NB4 (cell line): ENCODE results near the gene PLXNA2.

ENCODE experiments used
- DNase-seq: peaks from one replicate; pipeline ENCODE4 v3.0.0; 2010; ENCODE audit warnings: low read depth
- H3K4me3 ChIP-seq: one replicate; pipeline ENCODE4 v1.5.1; 2011; ENCODE audit warnings: mild to moderate bottlenecking, low read depth, low read length, moderate library complexity
- CTCF ChIP-seq: IDR thresholded peaks from one replicate; pipeline ENCODE4 v1.5.1; 2012; ENCODE audit warnings: low read depth, low read length
- MAX ChIP-seq: IDR thresholded peaks from 2 replicates; pipeline ENCODE4 v1.6.1; 2011; ENCODE audit warnings: low read depth, low read length
- MYC ChIP-seq: IDR thresholded peaks from 2 replicates; pipeline ENCODE4 v1.6.1; 2011; ENCODE audit warnings: low read depth, low read length
- POLR2A ChIP-seq: IDR thresholded peaks from 2 replicates; pipeline ENCODE4 v1.6.1; 2011; ENCODE audit warnings: mild to moderate bottlenecking; ENCODE audit not compliant: insufficient read length; ENCODE audit errors: extremely low read depth

Gene PLXNA2

DNA sequence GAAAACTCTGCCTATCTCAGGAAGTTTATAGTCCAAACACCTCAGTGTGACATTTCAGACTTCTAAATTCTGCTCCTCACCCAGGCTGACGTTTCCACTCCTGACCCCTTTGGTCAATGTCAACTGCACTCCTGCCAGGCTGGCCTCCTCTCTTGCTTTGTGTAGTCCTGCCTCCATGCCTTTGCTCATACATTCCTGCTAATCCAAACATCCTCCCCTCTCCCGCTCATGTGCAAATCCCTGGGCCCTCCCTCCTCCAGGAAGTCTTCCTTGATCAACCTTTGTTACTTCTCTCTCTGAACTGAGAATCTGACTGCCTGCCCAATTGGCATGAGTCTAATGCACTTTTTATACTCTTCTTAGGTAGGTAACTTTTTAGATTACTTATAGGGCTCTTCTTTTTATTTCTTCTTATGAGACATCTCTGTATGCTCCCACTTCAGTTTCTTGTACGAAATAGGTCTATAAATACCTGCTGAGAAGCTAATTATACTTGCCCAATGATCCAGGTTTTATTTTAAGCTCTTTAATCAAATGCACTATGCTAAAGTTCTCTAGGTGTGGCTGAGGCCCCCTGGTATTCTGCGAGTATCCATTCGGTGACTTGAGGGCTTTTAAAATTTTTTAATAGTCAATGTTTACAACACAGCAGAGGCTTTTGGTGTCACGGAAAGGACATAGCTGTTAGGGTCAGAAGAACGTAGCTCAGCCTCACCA lies 128.1 kb downstream of the PLXNA2 start:
- no peak overlapping the region for H3K4me3 ChIP-seq
- DNase-seq = no peak
- TF ChIP-seq MYC (no peak), CTCF (no peak), MAX (no peak), POLR2A (no peak)

GRCh38 chr1:208113011-208113410 lies 131.2 kb downstream of the PLXNA2 start:
- DNase-seq = no peak
- TF ChIP-seq MYC (no peak), MAX (no peak), CTCF (no peak), POLR2A (no peak)
- H3K4me3 ChIP-seq = no peak overlapping the region

DNA sequence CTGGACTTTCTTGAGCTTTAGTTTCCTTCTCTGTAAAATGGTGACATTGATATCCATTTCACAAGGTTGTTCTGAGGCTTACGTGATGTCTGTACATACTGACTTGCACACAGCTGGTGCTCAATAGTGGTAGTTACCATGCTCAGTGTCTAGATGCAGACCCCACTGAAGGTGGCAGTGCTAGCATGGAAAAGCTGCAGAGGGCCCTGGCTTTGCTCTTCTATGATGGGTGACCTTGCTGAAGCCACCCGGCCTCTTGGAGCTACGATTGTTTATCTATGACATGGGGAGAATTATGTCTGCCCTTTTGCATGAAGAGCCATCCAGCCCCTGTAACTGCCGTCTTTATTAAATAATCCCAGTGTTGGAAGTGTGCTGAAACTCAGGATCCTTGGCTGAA lies 131.8 kb downstream of the PLXNA2 start:
- DNase-seq = no peak
- H3K4me3 ChIP-seq = no peak overlapping the region
- TF ChIP-seq MYC = no peak
- TF ChIP-seq MAX = no peak
- TF ChIP-seq POLR2A = no peak
- TF ChIP-seq CTCF = no peak

DNA sequence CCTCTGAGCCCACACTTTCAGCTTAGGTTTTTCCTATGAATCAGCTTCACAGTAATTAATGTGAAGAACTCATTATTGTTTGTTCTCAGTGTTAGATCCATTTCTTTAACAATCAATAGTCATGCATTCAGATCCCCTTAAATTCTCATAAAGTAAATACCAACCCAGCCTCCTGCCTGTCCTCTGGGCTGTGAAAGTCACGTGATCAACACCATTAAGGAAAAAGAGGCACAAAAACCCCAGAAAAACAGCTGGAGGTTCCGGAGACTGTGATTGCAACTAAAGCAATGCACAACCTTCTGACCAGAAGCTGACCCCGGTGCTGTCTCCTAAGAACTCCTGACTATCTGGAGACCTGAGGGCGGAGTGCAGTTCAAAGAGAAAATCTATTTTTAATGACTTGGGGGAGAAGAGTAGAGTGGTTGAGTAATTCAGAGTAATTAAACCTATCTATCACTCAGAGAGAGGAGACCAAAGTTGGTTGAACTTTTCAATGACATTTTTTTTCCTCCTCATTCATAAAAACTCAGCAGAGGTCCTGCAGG lies 132.5 kb downstream of the PLXNA2 start:
- DNase-seq = no peak
- H3K4me3 ChIP-seq = no peak overlapping the region
- TF ChIP-seq POLR2A (no peak), CTCF (no peak), MYC (no peak), MAX (no peak)

GRCh38 chr1:208110296-208110695 lies 133.9 kb downstream of the PLXNA2 start:
- DNase-seq = no peak
- no peak overlapping the region for H3K4me3 ChIP-seq
- no peak for TF ChIP-seq MAX
- TF ChIP-seq CTCF = no peak
- TF ChIP-seq MYC = no peak
- no peak for TF ChIP-seq POLR2A
